HCT116 (cell line): ENCODE measurements around the gene SLC6A19. TPM values are rescaled to one million over a fixed set of nuclear protein-coding genes. Genes with fewer than 3 reads are reported as not detected.

ENCODE experiments used
- ATAC-seq: fragments of 200-7000 bp; cut with Tn5 transposase; 2 replicates; pipeline ENCODE4 v1.9.1; 2020; ENCODE audit warnings: mild to moderate bottlenecking, moderate library complexity
- BruUV-seq: library from RNA; stranded (reverse); fragments of 400-500 nt; replicated peaks from 2 replicates; lab custom pipeline; 2021; lab: Mats Ljungman, UMichigan
- CTCF ChIA-PET: fragments of 300-600 bp; sonication (Branson Sonifier 250); formaldehyde crosslinking; loops from one replicate; lab custom pipeline; 2021; ENCODE audit warnings: antibody characterized with exemption; lab: Charles Lee
- POLR2A ChIA-PET: fragments of 300-600, 350-600 bp; sonication (Branson Sonifier 250); formaldehyde crosslinking; loops from one replicate; lab custom pipeline; 2021; ENCODE audit warnings: antibody characterized with exemption; lab: Charles Lee
- RAD21 ChIA-PET, 2 experiments: fragments of 300-600 bp; sonication (Branson Sonifier 250); formaldehyde crosslinking; loops; one replicate each; lab custom pipeline; 2023; ENCODE audit warnings: low total read pairs in 2 of 2; ENCODE audit not compliant: uncharacterized antibody in 2 of 2, unreplicated experiment in 2 of 2, low non-redundant PET in 1 of 2; lab: Charles Lee
- DNase-seq: peaks from one replicate; pipeline ENCODE4 v3.0.0-alpha.2; 2010; ENCODE audit warnings: low read depth, low spot score
- H2AFZ ChIP-seq: fragments of 200-600 bp; shearing (Covaris generic), sonication (generic); 2 replicates; pipeline ENCODE4 v1.6.1; 2017; ENCODE audit warnings: low read depth, mixed run types, mixed read lengths, antibody characterized with exemption, low read length; ENCODE audit not compliant: poor library complexity, severe bottlenecking
- H3K27ac ChIP-seq: 2 replicates; pipeline ENCODE4 v1.5.1; 2012; ENCODE audit warnings: low read depth, low read length
- H3K27me3 ChIP-seq: fragments of 200-600 bp; sonication (generic); 2 replicates; pipeline ENCODE4 v1.6.1; 2016; ENCODE audit warnings: mixed run types, low read length, mixed read lengths; ENCODE audit not compliant: insufficient read depth
- H3K36me3 ChIP-seq, 2 experiments: fragments of 200-500 bp in 1 of 2; fragments of 200-600 bp in 1 of 2; sonication (Bioruptor generic) in 1 of 2; sonication (generic) in 1 of 2; 2 replicates each; pipeline versions ENCODE4 v1.5.1 to v1.6.1; 2014 to 2016; ENCODE audit warnings: low read length in 2 of 2, inconsistent platforms in 1 of 2, mixed read lengths in 1 of 2, mixed run types in 1 of 2; ENCODE audit not compliant: insufficient read depth in 2 of 2, control insufficient read depth in 1 of 2
- H3K4me1 ChIP-seq, 2 experiments: fragments of 200-600 bp in 1 of 2; sonication (generic) in 1 of 2; 2 replicates each; pipeline versions ENCODE4 v1.5.1 to v1.6.1; 2012 to 2017; ENCODE audit warnings: low read length in 2 of 2, inconsistent platforms in 1 of 2, mild to moderate bottlenecking in 1 of 2, mixed read lengths in 1 of 2, mixed run types in 1 of 2, moderate library complexity in 1 of 2; ENCODE audit not compliant: insufficient read depth in 2 of 2, control insufficient read depth in 1 of 2
- H3K4me2 ChIP-seq: fragments of 200-600 bp; sonication (generic); 2 replicates; pipeline ENCODE4 v1.6.1; 2017; ENCODE audit warnings: mixed run types, low read length, mixed read lengths
- H3K4me3 ChIP-seq, 2 experiments: fragments of 200-600 bp in 1 of 2; sonication (generic) in 1 of 2; replicated peaks in 1 of 2; 2 replicates each; pipeline ENCODE4 v1.5.1; 2011 to 2016; ENCODE audit warnings: low read length in 2 of 2, control low read depth in 1 of 2, low read depth in 1 of 2, mild to moderate bottlenecking in 1 of 2, mixed read lengths in 1 of 2, mixed run types in 1 of 2
- H3K79me2 ChIP-seq: fragments of 200-600 bp; sonication (generic); 2 replicates; pipeline ENCODE4 v1.6.1; 2017; ENCODE audit warnings: mild to moderate bottlenecking, mixed run types, low read length, moderate library complexity, mixed read lengths; ENCODE audit not compliant: insufficient read depth
- H3K9ac ChIP-seq: fragments of 200-600 bp; sonication (generic); 2 replicates; pipeline ENCODE4 v1.6.1; 2016; ENCODE audit warnings: low read length, mixed read lengths
- H3K9me2 ChIP-seq: fragments of 200-600 bp; sonication (generic), shearing (Covaris generic); 2 replicates; pipeline ENCODE4 v1.6.1; 2017; ENCODE audit warnings: mixed run types, mild to moderate bottlenecking, moderate library complexity; ENCODE audit not compliant: insufficient read depth
- H3K9me3 ChIP-seq, 2 experiments: fragments of 200-500 bp in 1 of 2; fragments of 200-600 bp in 1 of 2; sonication (Bioruptor generic) in 1 of 2; sonication (generic) in 1 of 2; 2 replicates each; pipeline ENCODE4 v1.6.1; 2014 to 2017; ENCODE audit warnings: low read length in 2 of 2, mixed read lengths in 2 of 2, inconsistent platforms in 1 of 2, low read depth in 1 of 2, mild to moderate bottlenecking in 1 of 2, mixed run types in 1 of 2, moderate library complexity in 1 of 2; ENCODE audit not compliant: control insufficient read depth in 1 of 2, insufficient read depth in 1 of 2
- H4K20me1 ChIP-seq: fragments of 200-600 bp; sonication (generic), shearing (Covaris generic); 2 replicates; pipeline ENCODE4 v1.6.1; 2017; ENCODE audit warnings: mixed run types, mild to moderate bottlenecking, moderate library complexity; ENCODE audit not compliant: insufficient read depth
- ATF3 ChIP-seq: IDR thresholded peaks from 2 replicates; pipeline ENCODE4 v1.6.1; 2012
- CBX3 ChIP-seq: IDR thresholded peaks from 2 replicates; pipeline ENCODE4 v1.6.1; 2012; ENCODE audit warnings: low read depth
- CEBPB ChIP-seq: IDR thresholded peaks from 2 replicates; pipeline ENCODE4 v1.6.1; 2012; ENCODE audit warnings: low read depth
- EGR1 ChIP-seq: IDR thresholded peaks from 2 replicates; pipeline ENCODE4 v1.6.1; 2012; ENCODE audit warnings: low read depth
- EZH2 ChIP-seq: fragments of 200-600 bp; sonication (generic); IDR thresholded peaks from 2 replicates; pipeline ENCODE4 v1.6.1; 2017; ENCODE audit warnings: antibody characterized with exemption, mixed run types
- EZH2phosphoT487 ChIP-seq: fragments of 200-600 bp; IDR thresholded peaks from 2 replicates; pipeline ENCODE4 v1.6.1; 2018; ENCODE audit warnings: antibody characterized with exemption, borderline replicate concordance
- JUND ChIP-seq: IDR thresholded peaks from 2 replicates; pipeline ENCODE4 v1.6.1; 2012
- POLR2A ChIP-seq: IDR thresholded peaks from 2 replicates; pipeline ENCODE4 v1.7.0; 2011; ENCODE audit warnings: borderline replicate concordance; ENCODE audit not compliant: insufficient read depth, insufficient read length; ENCODE audit errors: extremely low read depth
- POLR2AphosphoS5 ChIP-seq: IDR thresholded peaks from 2 replicates; pipeline ENCODE4 v1.6.1; 2011; ENCODE audit warnings: mild to moderate bottlenecking, low read depth, low read length, moderate library complexity
- RAD21 ChIP-seq: IDR thresholded peaks from 2 replicates; pipeline ENCODE4 v1.6.1; 2012; ENCODE audit warnings: low read depth, mild to moderate bottlenecking
- REST ChIP-seq: IDR thresholded peaks from 2 replicates; pipeline ENCODE4 v1.6.1; 2012; ENCODE audit warnings: low read depth
- TCF7L2 ChIP-seq: IDR thresholded peaks from 2 replicates; pipeline ENCODE4 v1.7.0; 2011; ENCODE audit warnings: borderline replicate concordance, inconsistent platforms; ENCODE audit not compliant: insufficient read depth, insufficient read length; ENCODE audit errors: extremely low read depth
- ZNF274 ChIP-seq: fragments of 200-500 bp; sonication (Bioruptor generic); IDR thresholded peaks from 2 replicates; pipeline ENCODE4 v1.6.1; 2014; ENCODE audit warnings: mild to moderate bottlenecking, low read depth, low read length, inconsistent platforms
- intact Hi-C: fragments of 100-400 bp; cut with micrococcal nuclease; formaldehyde crosslinking; loops from 2 replicates; pipeline ENCODE4 v1.10.0; 2022
- total RNA-seq: library from RNA; stranded (reverse); gene quantifications from one replicate; pipeline ENCODE4 v1.2.1, GENCODE V29; 2021; ENCODE audit not compliant: unreplicated experiment
- TF ChIP-seq, protein P1 (sequence below), 3 experiments: fragments of 200-600 bp in 1 of 3; sonication (generic) in 1 of 3; IDR thresholded peaks in 2 of 3; conservative IDR thresholded peaks in 1 of 3; 2 replicates each; pipeline ENCODE4 v1.5.1; 2012 to 2017; ENCODE audit warnings: low read depth in 2 of 3, low read length in 2 of 3, antibody characterized with exemption in 1 of 3, borderline replicate concordance in 1 of 3, control low read depth in 1 of 3, mild to moderate bottlenecking in 1 of 3, mixed read lengths in 1 of 3, mixed run types in 1 of 3, moderate library complexity in 1 of 3; ENCODE audit not compliant: insufficient read depth in 1 of 3
- TF ChIP-seq, protein P2 (sequence below): IDR thresholded peaks from 2 replicates; pipeline ENCODE4 v1.6.1; 2011; ENCODE audit warnings: mild to moderate bottlenecking, low read length, moderate library complexity; ENCODE audit not compliant: insufficient replicate concordance; ENCODE audit errors: extremely low read depth

The SLC6A19 gene
- total RNA-seq, 1 experiment from 2014 or later, result not detected

GRCh38 chr5:1197876-1198666 lies 3.3 kb upstream of the SLC6A19 start:
- POLR2A ChIA-PET, result no interaction called here

More at GRCh38 chr5:1197876-1198666, 3.3 kb upstream of the SLC6A19 start:
- H3K27ac ChIP-seq, result no peak overlapping the region
- RAD21 ChIA-PET, result no interaction called here
- intact Hi-C loops, result no loop called here
- no peaks in the 10 kb centered on the region for H3K36me3 ChIP-seq
- H3K4me1 ChIP-seq, result 0 out of 4 replicates have a peak, but pooled peaks cover 0 to 3% of the 10 kb centered on the region in 2 experiments
- BruUV-seq, result no TSS peak
- H3K4me3 ChIP-seq, result no peak overlapping the region
- ATAC-seq (no peak), DNase-seq (no peak)
- TF ChIP-seq EGR1 (no peak), POLR2AphosphoS5 (no peak), CEBPB (no peak), TCF7L2 (no peak), EZH2phosphoT487 (no peak), RAD21 (no peak), ZNF274 (no peak), POLR2A (no peak), JUND (no peak), REST (no peak), EZH2 (no peak), ATF3 (no peak), CBX3 (no peak)
- TF ChIP-seq, protein P1, sequence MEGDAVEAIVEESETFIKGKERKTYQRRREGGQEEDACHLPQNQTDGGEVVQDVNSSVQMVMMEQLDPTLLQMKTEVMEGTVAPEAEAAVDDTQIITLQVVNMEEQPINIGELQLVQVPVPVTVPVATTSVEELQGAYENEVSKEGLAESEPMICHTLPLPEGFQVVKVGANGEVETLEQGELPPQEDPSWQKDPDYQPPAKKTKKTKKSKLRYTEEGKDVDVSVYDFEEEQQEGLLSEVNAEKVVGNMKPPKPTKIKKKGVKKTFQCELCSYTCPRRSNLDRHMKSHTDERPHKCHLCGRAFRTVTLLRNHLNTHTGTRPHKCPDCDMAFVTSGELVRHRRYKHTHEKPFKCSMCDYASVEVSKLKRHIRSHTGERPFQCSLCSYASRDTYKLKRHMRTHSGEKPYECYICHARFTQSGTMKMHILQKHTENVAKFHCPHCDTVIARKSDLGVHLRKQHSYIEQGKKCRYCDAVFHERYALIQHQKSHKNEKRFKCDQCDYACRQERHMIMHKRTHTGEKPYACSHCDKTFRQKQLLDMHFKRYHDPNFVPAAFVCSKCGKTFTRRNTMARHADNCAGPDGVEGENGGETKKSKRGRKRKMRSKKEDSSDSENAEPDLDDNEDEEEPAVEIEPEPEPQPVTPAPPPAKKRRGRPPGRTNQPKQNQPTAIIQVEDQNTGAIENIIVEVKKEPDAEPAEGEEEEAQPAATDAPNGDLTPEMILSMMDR (IDR thresholded peaks at IDR 0.05 in 2 of 3, conservative IDR thresholded peaks at IDR 0.05 in 1 of 3; ENCODE audit: borderline replicate concordance in 1 of 3, insufficient read depth in 1 of 3, low read depth in 2 of 3, low read length in 2 of 3), result no peak
- TF ChIP-seq, protein P2, sequence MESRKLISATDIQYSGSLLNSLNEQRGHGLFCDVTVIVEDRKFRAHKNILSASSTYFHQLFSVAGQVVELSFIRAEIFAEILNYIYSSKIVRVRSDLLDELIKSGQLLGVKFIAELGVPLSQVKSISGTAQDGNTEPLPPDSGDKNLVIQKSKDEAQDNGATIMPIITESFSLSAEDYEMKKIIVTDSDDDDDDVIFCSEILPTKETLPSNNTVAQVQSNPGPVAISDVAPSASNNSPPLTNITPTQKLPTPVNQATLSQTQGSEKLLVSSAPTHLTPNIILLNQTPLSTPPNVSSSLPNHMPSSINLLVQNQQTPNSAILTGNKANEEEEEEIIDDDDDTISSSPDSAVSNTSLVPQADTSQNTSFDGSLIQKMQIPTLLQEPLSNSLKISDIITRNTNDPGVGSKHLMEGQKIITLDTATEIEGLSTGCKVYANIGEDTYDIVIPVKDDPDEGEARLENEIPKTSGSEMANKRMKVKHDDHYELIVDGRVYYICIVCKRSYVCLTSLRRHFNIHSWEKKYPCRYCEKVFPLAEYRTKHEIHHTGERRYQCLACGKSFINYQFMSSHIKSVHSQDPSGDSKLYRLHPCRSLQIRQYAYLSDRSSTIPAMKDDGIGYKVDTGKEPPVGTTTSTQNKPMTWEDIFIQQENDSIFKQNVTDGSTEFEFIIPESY, result no peak
- H4K20me1 ChIP-seq, result no peaks in the 10 kb centered on the region
- no peak overlapping the region for H3K9ac ChIP-seq
- CTCF ChIA-PET, result no interaction called here
- no peaks in the 10 kb centered on the region for H3K9me2 ChIP-seq
- no peak overlapping the region for H3K4me2 ChIP-seq
- H2AFZ ChIP-seq, result no peak overlapping the region
- H3K9me3 ChIP-seq, result no peaks in the 10 kb centered on the region
- peaks cover 11% of the 10 kb centered on the region; the same call in 1 of the 2 replicates for H3K27me3 ChIP-seq
- H3K79me2 ChIP-seq, result no peaks in the 10 kb centered on the region
